Neuronal stem cell (in vitro differentiated cells): Measurements from ENCODE around the gene FXYD3. TPM values are rescaled to one million over a fixed set of nuclear protein-coding genes. Genes with fewer than 3 reads are reported as not detected.

ENCODE experiments used
- DNase-seq: peaks from one replicate; pipeline ENCODE4 v3.0.0-alpha.2; 2013; ENCODE audit warnings: low spot score
- H2AFZ ChIP-seq: one replicate; pipeline ENCODE4 v1.6.1; 2013; ENCODE audit warnings: mild to moderate bottlenecking, low read length, inconsistent platforms
- H2AK5ac ChIP-seq: 2 replicates; pipeline ENCODE4 v1.6.1; 2013; ENCODE audit warnings: low read depth, mild to moderate bottlenecking, inconsistent platforms, low read length, moderate library complexity, mixed read lengths
- H2BK120ac ChIP-seq: 2 replicates; pipeline ENCODE4 v1.6.1; 2013; ENCODE audit warnings: low read depth, mild to moderate bottlenecking, inconsistent platforms, low read length, moderate library complexity, mixed read lengths
- H2BK12ac ChIP-seq: one replicate; pipeline ENCODE4 v1.6.1; 2013; ENCODE audit warnings: low read length, inconsistent platforms
- H2BK15ac ChIP-seq: 2 replicates; pipeline ENCODE4 v1.6.1; 2013; ENCODE audit warnings: mild to moderate bottlenecking, low read length, inconsistent platforms, mixed read lengths
- H2BK5ac ChIP-seq: one replicate; pipeline ENCODE4 v1.6.1; 2013; ENCODE audit warnings: inconsistent platforms, mild to moderate bottlenecking, low read length, moderate library complexity
- H3K14ac ChIP-seq: one replicate; pipeline ENCODE4 v1.6.1; 2013; ENCODE audit warnings: low read length, inconsistent platforms
- H3K18ac ChIP-seq: 2 replicates; pipeline ENCODE4 v1.6.1; 2013; ENCODE audit warnings: low read length, inconsistent platforms
- H3K23ac ChIP-seq: 2 replicates; pipeline ENCODE4 v1.6.1; 2013; ENCODE audit warnings: low read depth, mild to moderate bottlenecking, mixed read lengths, low read length, inconsistent platforms; ENCODE audit not compliant: poor library complexity
- H3K27ac ChIP-seq: replicated peaks from 3 replicates; pipeline ENCODE4 v1.5.1; 2013; ENCODE audit warnings: low read length, inconsistent platforms
- H3K27me3 ChIP-seq, 3 experiments: 2 replicates each; pipeline ENCODE4 v1.6.1; 2013; ENCODE audit warnings: low read length in 3 of 3, mild to moderate bottlenecking in 2 of 3, inconsistent platforms in 1 of 3, low read depth in 1 of 3, mixed read lengths in 1 of 3, moderate library complexity in 1 of 3; ENCODE audit not compliant: control insufficient read depth in 3 of 3, insufficient read depth in 3 of 3
- H3K36me3 ChIP-seq, 2 donors: replicated peaks in 1 of 2; 2 replicates each; pipeline ENCODE4 v1.6.1; 2013; ENCODE audit warnings: low read length in 2 of 2; ENCODE audit not compliant: control insufficient read depth in 2 of 2, insufficient read depth in 2 of 2
- H3K4ac ChIP-seq: 2 replicates; pipeline ENCODE4 v1.6.1; 2013; ENCODE audit warnings: inconsistent platforms, mild to moderate bottlenecking, low read length, moderate library complexity
- H3K4me1 ChIP-seq, 2 donors: 1 replicate in 1 of 2; 2 replicates in 1 of 2; pipeline ENCODE4 v1.6.1; 2013; ENCODE audit warnings: low read length in 2 of 2, low read depth in 1 of 2; ENCODE audit not compliant: control insufficient read depth in 2 of 2, insufficient read depth in 1 of 2
- H3K4me2 ChIP-seq: one replicate; pipeline ENCODE4 v1.6.1; 2013; ENCODE audit warnings: mild to moderate bottlenecking, low read length, inconsistent platforms; ENCODE audit not compliant: insufficient read depth, poor library complexity, severe bottlenecking
- H3K4me3 ChIP-seq, 2 donors: 2 replicates each; pipeline ENCODE4 v1.5.1; 2013; ENCODE audit warnings: low read length in 2 of 2, mild to moderate bottlenecking in 2 of 2, inconsistent platforms in 1 of 2, moderate library complexity in 1 of 2
- H3K79me1 ChIP-seq: one replicate; pipeline ENCODE4 v1.6.1; 2013; ENCODE audit warnings: low read depth, mild to moderate bottlenecking, inconsistent platforms, low read length, moderate library complexity
- H3K9ac ChIP-seq: one replicate; pipeline ENCODE4 v1.6.1; 2013; ENCODE audit warnings: mild to moderate bottlenecking, low read depth, low read length, inconsistent platforms; ENCODE audit not compliant: poor library complexity
- H3K9me3 ChIP-seq, 2 donors: replicated peaks in 1 of 2; 2 replicates each; pipeline versions ENCODE3 to v1.6.1; 2013; ENCODE audit warnings: low read length in 2 of 2, mild to moderate bottlenecking in 2 of 2, inconsistent platforms in 1 of 2, low read depth in 1 of 2, mixed read lengths in 1 of 2, moderate library complexity in 1 of 2; ENCODE audit not compliant: control insufficient read depth in 2 of 2, insufficient read depth in 1 of 2
- H4K8ac ChIP-seq: one replicate; pipeline ENCODE4 v1.6.1; 2013; ENCODE audit warnings: low read depth, mild to moderate bottlenecking, inconsistent platforms, low read length, moderate library complexity
- H4K91ac ChIP-seq: one replicate; pipeline ENCODE4 v1.6.1; 2013; ENCODE audit warnings: low read length, low read depth, mild to moderate bottlenecking, inconsistent platforms; ENCODE audit not compliant: poor library complexity
- WGBS, 2 donors: extraction: QIAGEN DNeasy Blood & Tissue Kit; methylation state at CpG; one replicate each; pipeline ENCODE4 v1.1.7; 2013; ENCODE audit warnings: missing lambda C conversion rate in 2 of 2, mixed read lengths in 1 of 2; ENCODE audit not compliant: insufficient read length in 2 of 2, insufficient replicate concordance in 1 of 2; ENCODE audit errors: extremely low coverage in 2 of 2; 5-methylcytosine and 5-hydroxymethylcytosine counted together
- polyA plus RNA-seq, 2 experiments: library from polyadenylated mRNA; stranded (reverse); fragments of 200-250 nt; gene quantifications; one replicate each; pipeline ENCODE4 v1.2.3, GENCODE V29; 2013

The FXYD3 gene, protein sequence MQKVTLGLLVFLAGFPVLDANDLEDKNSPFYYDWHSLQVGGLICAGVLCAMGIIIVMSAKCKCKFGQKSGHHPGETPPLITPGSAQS
- 0.07 TPM for polyA plus RNA-seq (2013, experiment 1 of 2)
- polyA plus RNA-seq (2013, experiment 2 of 2) = 0.12 TPM

- Histone ChIP-seq H3K4me1 (peaks cover 0 to 11% of the 10 kb centered on the region in 2 donors), H3K4me2 (peak within 1 kb of the TSS; percentile 52), H3K27ac (no peak within 1 kb of the TSS), H3K9ac (no peak within 1 kb of the TSS), H3K9me3 (no peaks in the 10 kb centered on the region), H3K23ac (peak within 1 kb of the TSS; percentile 3), H3K36me3 (no peaks in the 10 kb centered on the region), H2BK12ac (no peak within 1 kb of the TSS), H2BK5ac (peak within 1 kb of the TSS; percentile 55), H3K18ac (peak within 1 kb of the TSS; percentile 88), H3K14ac (peak within 1 kb of the TSS; percentile 57), H2BK120ac (peak within 1 kb of the TSS; percentile 24), H4K91ac (no peak within 1 kb of the TSS), H2AFZ (peak within 1 kb of the TSS; percentile 61), H3K27me3 (peaks cover 0 to 19% (median 0%) of the 10 kb centered on the region in 3 experiments), H4K8ac (no peak within 1 kb of the TSS), H3K4ac (no peak within 1 kb of the TSS), H2AK5ac (peak within 1 kb of the TSS; percentile 68), H3K79me1 (no peaks in the 10 kb centered on the region), H2BK15ac (peak within 1 kb of the TSS; percentile 77), H3K4me3 (no peak within 1 kb of the TSS)
- no peak for DNase-seq
- no CpG with 5 or more reads among the region's 14 CpGs for WGBS, 2 donors
Measured at GRCh38 chr19:35115177-35115951, at the start of gene FXYD3. TSS of gene FXYD3 (plus strand) at chr19:35115823. CDS start at chr19:35119377, 3,554 bp downstream.

GRCh38 chr19:35066121-35066520, 49.5 kb upstream of the FXYD3 start:
- Histone ChIP-seq H3K18ac (no peak overlapping the region), H3K36me3 (no peaks in the 10 kb centered on the region), H3K4ac (no peak overlapping the region), H3K9me3 (peaks cover 0 to 3% of the 10 kb centered on the region in 2 donors), H3K79me1 (no peaks in the 10 kb centered on the region), H3K4me3 (no peak overlapping the region), H2BK5ac (no peak overlapping the region), H2BK120ac (no peak overlapping the region), H3K27me3 (no peaks in the 10 kb centered on the region), H4K91ac (no peak overlapping the region), H3K27ac (no peak overlapping the region), H3K14ac (no peak overlapping the region), H2BK15ac (peak overlapping the region; percentile 37), H3K4me1 (peaks cover 0 to 8% of the 10 kb centered on the region in 2 donors), H3K4me2 (no peak overlapping the region), H4K8ac (no peak overlapping the region), H3K9ac (no peak overlapping the region), H2BK12ac (no peak overlapping the region), H2AFZ (no peak overlapping the region), H2AK5ac (peak overlapping the region; percentile 54), H3K23ac (no peak overlapping the region)
- WGBS, 2 donors = no CpG with 5 or more reads among the region's 15 CpGs
- no peak for DNase-seq

DNA sequence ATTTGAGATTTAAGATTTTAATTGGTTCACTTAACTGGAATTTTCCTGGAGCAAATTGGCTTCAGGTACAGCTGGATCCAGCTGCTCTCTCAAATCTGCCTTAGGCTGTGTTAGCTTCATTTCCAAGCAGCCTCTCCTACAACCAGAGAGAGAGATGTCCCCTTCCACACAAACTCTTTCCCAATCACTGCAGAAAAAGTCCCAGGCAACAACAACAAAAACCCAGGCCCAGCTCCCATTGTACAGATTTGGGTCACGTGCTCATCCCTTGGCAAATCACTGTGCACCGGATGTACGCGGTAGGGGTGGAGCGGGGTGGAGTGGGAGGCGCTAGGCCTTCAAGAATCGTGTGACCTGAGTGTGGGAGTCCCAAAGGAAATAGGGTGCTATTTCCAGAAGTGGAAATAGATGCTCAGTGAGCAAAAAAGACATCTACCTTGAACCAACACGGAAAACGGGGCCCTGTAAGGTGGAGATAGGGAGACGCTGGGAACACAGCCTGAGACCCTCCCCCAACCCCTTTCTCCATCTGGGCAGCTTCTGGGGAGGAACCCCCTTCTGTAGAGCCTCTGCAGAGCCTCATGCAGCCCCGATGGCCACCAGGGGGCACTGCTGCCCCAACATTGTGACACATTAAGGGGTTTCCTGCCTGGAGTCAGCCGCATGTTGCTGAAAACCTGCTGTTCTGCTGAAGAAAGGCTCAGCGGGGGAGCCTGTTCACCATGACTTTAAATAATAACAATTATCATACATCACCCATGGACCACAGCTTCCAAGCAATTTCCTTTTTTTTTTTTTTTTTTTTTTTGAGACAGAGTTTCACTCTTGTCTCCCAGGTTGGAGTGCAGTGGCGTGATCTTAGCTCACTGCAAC, 48.7 kb upstream of the FXYD3 start:
- Histone ChIP-seq H3K27ac (no peak overlapping the region), H3K4me1 (peaks cover 0 to 8% of the 10 kb centered on the region in 2 donors), H3K9ac (no peak overlapping the region), H2BK12ac (no peak overlapping the region), H3K79me1 (no peaks in the 10 kb centered on the region), H4K91ac (no peak overlapping the region), H3K9me3 (peaks cover 0 to 3% of the 10 kb centered on the region in 2 donors), H2BK15ac (no peak overlapping the region), H3K4me2 (no peak overlapping the region), H3K23ac (no peak overlapping the region), H2BK5ac (no peak overlapping the region), H3K27me3 (no peaks in the 10 kb centered on the region), H4K8ac (no peak overlapping the region), H2AFZ (no peak overlapping the region), H2BK120ac (no peak overlapping the region), H2AK5ac (no peak overlapping the region), H3K36me3 (no peaks in the 10 kb centered on the region), H3K14ac (no peak overlapping the region), H3K4ac (no peak overlapping the region), H3K4me3 (no peak overlapping the region), H3K18ac (no peak overlapping the region)
- DNase-seq = peak; percentile 76
- WGBS, 2 donors = no CpG with 5 or more reads among the region's 14 CpGs
